ENCODE data around the gene KANSL1.

KANSL1 gene

DNA sequence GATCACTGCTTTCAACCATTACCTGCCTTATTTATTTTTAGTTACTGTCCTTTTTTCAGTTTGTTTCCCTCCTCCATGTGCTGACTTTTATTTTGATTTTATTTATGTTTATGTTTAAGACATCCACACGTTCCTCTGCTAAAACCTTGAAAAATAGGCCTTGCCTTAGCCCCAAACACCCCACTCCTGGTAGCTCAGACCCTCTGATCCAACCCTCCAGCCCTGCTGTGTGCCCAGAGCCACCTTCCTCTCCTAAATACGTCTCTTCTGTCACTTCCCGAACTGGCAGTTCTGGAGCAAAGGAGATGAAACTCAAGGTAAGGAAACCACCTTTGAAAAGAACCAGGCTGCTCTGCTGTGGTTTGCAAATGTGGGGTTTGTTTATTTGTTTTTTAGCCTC, 203.5 kb downstream of the KANSL1 start:
- no peak for TF ChIP-seq POLR2A (IDR thresholded peaks at IDR 0.05; ENCODE audit: low read depth, low read length)
- FAIRE-seq (no peak), DNase-seq (ENCODE audit: insufficient read length, low spot score) (no peak)

DNA sequence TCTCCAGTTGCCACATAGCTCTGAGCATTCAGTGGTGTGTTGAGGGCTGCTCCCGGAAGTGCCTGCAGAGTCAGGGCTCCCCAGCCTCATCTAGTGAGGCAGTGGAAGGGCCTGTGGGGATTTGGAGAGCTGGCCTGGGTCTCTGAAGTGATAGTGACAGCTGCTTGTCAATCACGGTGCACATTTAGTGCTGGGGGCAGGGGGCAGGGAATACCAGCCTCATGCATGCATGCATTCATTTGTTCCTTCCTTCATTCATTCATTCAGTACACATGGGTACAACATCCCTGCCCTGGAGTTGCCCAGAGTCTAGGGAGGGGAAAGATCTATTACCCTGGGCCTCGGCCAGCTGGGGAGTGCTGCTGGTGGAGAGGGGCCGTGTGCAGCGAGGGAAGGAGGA, 205.5 kb downstream of the KANSL1 start:
- no peak for DNase-seq (ENCODE audit: insufficient read length, low spot score)
- FAIRE-seq, result no peak

DNA sequence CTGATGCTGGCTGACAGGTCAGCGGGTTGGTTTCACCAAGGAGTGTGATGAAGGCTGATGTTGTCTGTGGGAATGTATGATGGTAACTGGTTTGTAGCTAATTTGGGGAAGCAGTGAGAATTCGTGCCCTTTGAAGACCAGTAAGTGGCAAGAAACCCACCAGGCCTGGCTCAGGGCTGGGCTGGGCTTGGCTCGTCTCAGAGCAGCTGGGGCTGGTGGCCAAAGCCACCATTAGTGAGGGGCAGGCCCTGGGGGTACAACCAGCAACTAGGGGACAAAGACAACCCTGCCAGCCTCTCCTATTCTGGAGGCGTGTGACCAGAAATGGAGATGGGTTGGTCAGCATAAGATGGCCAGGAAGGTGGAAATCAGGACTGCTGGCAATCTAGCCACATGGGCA, 207.2 kb downstream of the KANSL1 start:
- FAIRE-seq (no peak), DNase-seq (ENCODE audit: insufficient read length, low spot score) (no peak)
- no peak for TF ChIP-seq POLR2A (IDR thresholded peaks at IDR 0.05; ENCODE audit: low read depth, low read length)

More for the DNA sequence above, 205.5 kb downstream of the KANSL1 start:
- no peak for TF ChIP-seq POLR2A (IDR thresholded peaks at IDR 0.05; ENCODE audit: low read depth, low read length)

DNA sequence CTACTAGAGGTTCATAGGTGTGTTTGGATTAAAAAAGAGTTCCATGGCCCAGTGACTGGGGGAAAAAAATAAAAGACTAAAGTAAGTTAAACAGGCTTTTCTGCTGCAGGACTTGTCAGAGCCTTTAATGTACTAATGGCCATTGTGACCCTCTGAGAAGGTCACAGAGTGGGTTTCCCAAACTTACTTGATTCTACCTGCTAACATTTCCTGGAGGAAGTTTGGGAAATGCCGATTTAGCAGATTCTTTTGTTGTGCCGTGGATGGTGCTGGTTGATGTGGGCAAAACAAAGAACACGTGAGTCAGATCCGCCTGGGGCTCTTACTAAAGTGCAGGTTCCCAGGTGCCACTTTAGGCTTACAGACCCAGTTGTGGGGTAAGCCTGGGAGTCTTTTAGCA, 207.8 kb downstream of the KANSL1 start:
- TF ChIP-seq POLR2A (IDR thresholded peaks at IDR 0.05; ENCODE audit: low read depth, low read length), result no peak
- no peak for FAIRE-seq

DNA sequence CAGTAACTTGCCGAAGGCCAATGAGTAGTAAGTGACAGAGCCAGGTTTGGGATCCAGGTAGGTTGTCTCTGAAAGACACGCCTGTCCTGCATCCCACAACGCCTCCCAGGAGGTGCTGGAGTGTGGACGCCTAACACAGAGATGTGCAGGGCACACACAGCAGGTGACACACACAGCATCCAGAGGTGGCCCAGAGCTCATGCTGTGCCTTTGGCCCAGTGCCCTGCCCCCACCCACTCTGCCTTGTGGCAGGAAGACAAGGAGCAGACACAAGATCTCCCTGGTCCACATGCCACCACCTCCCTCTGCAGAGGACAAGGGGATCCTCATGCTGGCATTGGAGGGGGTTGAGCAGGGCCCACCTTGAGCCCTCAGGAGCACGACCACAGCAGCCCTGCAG, 208.9 kb downstream of the KANSL1 start:
- TF ChIP-seq POLR2A (IDR thresholded peaks at IDR 0.05; ENCODE audit: low read depth, low read length), result no peak
- no peak for DNase-seq (ENCODE audit: insufficient read length, low spot score)
- FAIRE-seq, result no peak

More for the DNA sequence above, 207.8 kb downstream of the KANSL1 start:
- DNase-seq (ENCODE audit: insufficient read length, low spot score), result no peak

DNA sequence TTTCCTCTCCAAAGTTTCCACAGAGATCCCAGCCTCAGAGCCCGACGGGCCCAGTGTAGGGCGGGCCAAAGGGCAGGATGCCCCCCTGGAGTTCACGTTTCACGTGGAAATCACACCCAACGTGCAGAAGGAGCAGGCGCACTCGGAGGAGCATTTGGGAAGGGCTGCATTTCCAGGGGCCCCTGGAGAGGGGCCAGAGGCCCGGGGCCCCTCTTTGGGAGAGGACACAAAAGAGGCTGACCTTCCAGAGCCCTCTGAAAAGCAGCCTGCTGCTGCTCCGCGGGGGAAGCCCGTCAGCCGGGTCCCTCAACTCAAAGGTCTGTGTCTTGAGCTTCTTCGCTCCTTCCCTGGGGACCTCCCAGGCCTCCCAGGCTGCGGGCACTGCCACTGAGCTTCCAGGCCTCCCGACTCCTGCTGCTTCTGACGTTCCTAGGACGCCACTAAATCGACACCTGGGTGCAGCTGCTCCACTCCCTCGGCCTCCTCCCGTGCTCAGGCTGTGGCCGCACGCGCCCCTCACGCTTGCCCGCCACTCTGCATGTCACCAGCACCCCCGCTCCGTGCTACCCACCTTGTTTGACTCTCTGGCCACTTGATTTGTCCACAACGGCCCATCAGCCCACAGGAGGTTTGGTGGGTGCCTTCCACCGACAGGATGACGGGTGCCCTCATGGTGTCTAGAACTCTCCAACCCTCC, 209.5 kb downstream of the KANSL1 start:
- DNase-seq (ENCODE audit: insufficient read length, low spot score) (no peak), FAIRE-seq (no peak)
- no peak for TF ChIP-seq POLR2A (IDR thresholded peaks at IDR 0.05; ENCODE audit: low read depth, low read length)

DNA sequence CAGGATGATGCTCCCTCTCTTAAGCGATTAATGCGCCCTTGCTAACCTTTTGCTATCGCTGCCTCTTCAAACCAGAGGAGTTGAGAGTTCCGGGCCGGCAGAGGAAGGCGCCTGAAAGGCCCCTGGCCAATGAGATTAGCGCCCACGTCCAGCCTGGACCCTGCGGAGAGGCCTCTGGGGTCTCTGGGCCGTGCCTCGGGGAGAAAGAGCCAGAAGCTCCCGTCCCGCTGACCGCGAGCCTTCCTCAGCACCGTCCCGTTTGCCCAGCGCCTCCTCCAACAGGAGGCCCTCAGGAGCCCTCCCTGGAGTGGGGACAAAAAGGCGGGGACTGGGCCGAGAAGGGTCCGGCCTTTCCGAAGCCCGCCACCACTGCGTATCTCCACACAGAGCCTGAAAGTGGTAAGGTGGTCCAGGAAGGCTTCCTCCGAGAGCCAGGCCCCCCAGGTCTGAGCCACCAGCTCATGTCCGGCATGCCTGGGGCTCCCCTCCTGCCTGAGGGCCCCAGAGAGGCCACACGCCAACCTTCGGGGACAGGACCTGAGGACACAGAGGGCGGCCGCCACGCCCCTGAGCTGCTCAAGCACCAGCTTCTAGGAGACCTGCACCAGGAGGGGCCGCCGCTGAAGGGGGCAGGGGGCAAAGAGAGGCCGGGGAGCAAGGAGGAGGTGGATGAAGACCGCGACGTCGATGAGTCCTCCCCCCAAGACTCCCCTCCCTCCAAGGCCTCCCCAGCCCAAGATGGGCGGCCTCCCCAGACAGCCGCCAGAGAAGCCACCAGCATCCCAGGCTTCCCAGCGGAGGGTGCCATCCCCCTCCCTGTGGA, 210.2 kb downstream of the KANSL1 start:
- FAIRE-seq, result no peak
- DNase-seq (ENCODE audit: insufficient read length, low spot score), result no peak
- TF ChIP-seq POLR2A (IDR thresholded peaks at IDR 0.05; ENCODE audit: low read depth, low read length), result no peak

DNA sequence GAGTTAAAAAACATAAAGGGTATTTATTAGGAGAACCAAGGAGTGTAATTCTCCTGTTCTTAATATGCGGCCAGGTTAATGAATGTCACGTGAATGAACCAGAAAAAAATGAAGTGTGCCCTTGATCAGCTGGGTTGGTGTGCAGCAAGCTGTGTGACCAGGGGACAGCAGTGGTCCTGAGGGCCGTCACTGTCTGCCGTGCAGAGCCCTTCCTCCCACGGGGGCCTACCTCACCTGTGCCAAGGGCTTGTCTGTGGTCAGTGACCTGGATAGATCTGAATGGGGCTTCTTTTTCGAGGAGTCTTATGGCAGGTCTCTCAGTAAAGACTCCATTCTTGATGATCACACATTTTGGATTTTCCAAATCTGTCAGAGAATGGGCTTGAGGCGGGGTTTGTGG, 211.9 kb downstream of the KANSL1 start:
- DNase-seq (ENCODE audit: insufficient read length, low spot score) (no peak), FAIRE-seq (no peak)

DNA sequence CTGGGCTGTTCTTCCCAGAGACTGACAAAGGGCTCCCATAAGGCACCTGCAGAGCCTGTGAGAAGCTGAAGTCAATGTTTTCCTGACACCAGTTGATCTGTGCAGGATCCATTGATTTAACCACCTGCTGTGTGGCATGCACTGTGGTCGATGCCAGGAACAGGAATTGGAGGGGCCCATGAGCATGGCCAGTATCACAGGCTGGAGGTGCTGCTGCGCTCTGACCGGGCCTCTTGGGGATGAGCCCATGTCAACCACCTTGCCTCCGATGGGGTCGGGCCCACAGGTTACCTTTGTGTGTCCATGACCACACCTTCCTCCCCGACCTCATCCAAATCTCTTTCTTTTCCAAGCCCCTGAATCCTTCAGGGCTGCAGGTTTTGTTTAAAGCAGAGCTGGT, 212.4 kb downstream of the KANSL1 start:
- TF ChIP-seq POLR2A (IDR thresholded peaks at IDR 0.05; ENCODE audit: low read depth, low read length), result no peak
- FAIRE-seq (no peak), DNase-seq (ENCODE audit: insufficient read length, low spot score) (no peak)

More for the DNA sequence above, 211.9 kb downstream of the KANSL1 start:
- TF ChIP-seq POLR2A (IDR thresholded peaks at IDR 0.05; ENCODE audit: low read depth, low read length), result no peak

Data from H54 (cell line).